GM23248 (cell line): ENCODE data around the gene GALNT5. TPM values are rescaled to one million over a fixed set of nuclear protein-coding genes. Genes with fewer than 3 reads are reported as not detected.
"Not testable (repeated sequence)": the region's sequence is repeated elsewhere in the genome, so short reads cannot be mapped to it uniquely, and the experiment has no call there.

Source experiments
- DNase-seq: peaks from one replicate; pipeline ENCODE4 v3.0.0-alpha.2; 2015
- H2AFZ ChIP-seq: fragments of 200-600 bp; sonication (generic); 2 replicates; pipeline ENCODE4 v1.6.1; 2016; ENCODE audit warnings: antibody characterized with exemption
- H3F3A ChIP-seq: fragments of 200-600 bp; sonication (generic); 2 replicates; pipeline ENCODE4 v1.6.1; 2016; ENCODE audit warnings: mild to moderate bottlenecking, antibody characterized with exemption, mixed run types; ENCODE audit not compliant: insufficient read depth
- H3K27ac ChIP-seq: fragments of 200-600 bp; sonication (generic); 2 replicates; pipeline ENCODE4 v1.5.1; 2016; ENCODE audit warnings: mild to moderate bottlenecking
- H3K27me3 ChIP-seq: fragments of 200-600 bp; sonication (generic); replicated peaks from 2 replicates; pipeline ENCODE4 v1.6.1; 2016; ENCODE audit warnings: mild to moderate bottlenecking; ENCODE audit not compliant: insufficient read depth
- H3K36me3 ChIP-seq: fragments of 200-600 bp; sonication (generic); 2 replicates; pipeline ENCODE4 v1.6.1; 2016; ENCODE audit warnings: low read depth, mild to moderate bottlenecking
- H3K4me1 ChIP-seq: fragments of 200-600 bp; sonication (generic); 2 replicates; pipeline ENCODE4 v1.6.1; 2016; ENCODE audit warnings: mild to moderate bottlenecking; ENCODE audit not compliant: insufficient read depth
- H3K4me2 ChIP-seq: fragments of 200-600 bp; sonication (generic); one replicate; pipeline ENCODE4 v1.6.1; 2016; ENCODE audit warnings: mild to moderate bottlenecking; ENCODE audit not compliant: unreplicated experiment
- H3K4me3 ChIP-seq: fragments of 200-600 bp; sonication (generic); 2 replicates; pipeline ENCODE4 v1.5.1; 2016; ENCODE audit warnings: mild to moderate bottlenecking
- H3K79me2 ChIP-seq: fragments of 200-600 bp; sonication (generic); 2 replicates; pipeline ENCODE4 v1.6.1; 2016; ENCODE audit warnings: mild to moderate bottlenecking; ENCODE audit not compliant: insufficient read depth
- H3K9ac ChIP-seq: fragments of 200-600 bp; sonication (generic); 2 replicates; pipeline ENCODE4 v1.6.1; 2016; ENCODE audit warnings: mild to moderate bottlenecking
- H3K9me2 ChIP-seq: fragments of 200-600 bp; sonication (generic); 2 replicates; pipeline ENCODE4 v1.6.1; 2016; ENCODE audit warnings: mixed run types, mild to moderate bottlenecking, moderate library complexity; ENCODE audit not compliant: insufficient read depth
- H3K9me3 ChIP-seq: fragments of 200-600 bp; sonication (generic); one replicate; pipeline ENCODE4 v1.6.1; 2017; ENCODE audit warnings: low read depth
- H4K20me1 ChIP-seq: fragments of 200-600 bp; sonication (generic); 2 replicates; pipeline ENCODE4 v1.6.0; 2016; ENCODE audit not compliant: insufficient read depth
- EZH2 ChIP-seq: fragments of 200-600 bp; sonication (generic); IDR thresholded peaks from 2 replicates; pipeline ENCODE4 v1.6.1; 2018; ENCODE audit warnings: antibody characterized with exemption, mild to moderate bottlenecking; ENCODE audit not compliant: insufficient read depth, poor library complexity, severe bottlenecking
- EZH2phosphoT487 ChIP-seq: fragments of 200-600 bp; sonication (generic); IDR thresholded peaks from 2 replicates; pipeline ENCODE4 v1.6.1; 2018; ENCODE audit warnings: antibody characterized with exemption, moderate library complexity, mild to moderate bottlenecking, low read depth; ENCODE audit not compliant: insufficient read depth
- WGBS, 2 experiments: methylation state at CpG; one replicate each; pipeline ENCODE4 v1.1.6; 2015 to 2017; ENCODE audit warnings: low lambda C conversion rate in 2 of 2, low coverage in 1 of 2; ENCODE audit errors: missing lambda C conversion rate in 2 of 2; 5-methylcytosine and 5-hydroxymethylcytosine counted together
- in situ Hi-C: fragments of 300-500 bp; cut with MboI; formaldehyde crosslinking; loops from 2 replicates; pipeline ENCODE4 v1.15.0; 2020
- polyA plus RNA-seq: library from polyadenylated mRNA; unstranded; fragments of >200 nt; fragmentation: Nextera tagmentation; extraction: Ambion mirVana; gene quantifications from 2 replicates; pipeline ENCODE4 v1.2.1, GENCODE V29; 2016
- total RNA-seq: library from RNA; depleted of rRNA; stranded (reverse); fragments of >200 nt; shearing (Covaris generic); gene quantifications from 2 replicates; pipeline ENCODE4 v1.2.3, GENCODE V29; 2014

GALNT5 gene
- total and polyA plus RNA-seq, 2 experiments from 2014 or later, result 83.5 to 114 TPM

DNA sequence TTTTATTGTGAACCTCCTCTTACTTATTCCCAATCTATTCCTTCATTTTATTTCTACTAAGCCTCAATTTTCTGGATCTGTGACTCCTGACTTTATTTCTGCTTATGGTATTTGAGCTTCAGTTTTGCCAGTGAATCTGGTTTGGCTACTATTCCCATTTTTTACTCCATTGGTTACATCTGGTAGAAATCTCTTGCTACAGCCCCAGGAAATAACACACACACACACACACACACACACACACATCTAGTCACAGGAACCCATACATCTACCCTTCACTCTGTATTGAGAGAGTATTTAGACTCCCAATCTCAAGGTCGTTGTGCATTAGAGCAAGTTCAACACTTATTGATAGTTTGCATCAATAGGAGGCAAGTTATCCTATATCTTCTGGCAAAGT, 37.0 kb upstream of the GALNT5 start:
- no peak for DNase-seq
- no peaks in the 10 kb centered on the region for H3K36me3 ChIP-seq
- H3K9me3 ChIP-seq, result no peaks in the 10 kb centered on the region
- no peaks in the 10 kb centered on the region for H3K9me2 ChIP-seq
- H3K4me3 ChIP-seq, result no peak overlapping the region
- H4K20me1 ChIP-seq, result no peaks in the 10 kb centered on the region
- in situ Hi-C loops, result no loop called here
- no peaks in the 10 kb centered on the region for H3F3A ChIP-seq
- H3K4me2 ChIP-seq, result no peak overlapping the region
- H3K79me2 ChIP-seq, result no peaks in the 10 kb centered on the region
- H2AFZ ChIP-seq, result no peak overlapping the region
- 48 to 49% methylated on average over 1 of the region's 1 CpG for WGBS, 2 experiments
- H3K27me3 ChIP-seq, result no peaks in the 10 kb centered on the region
- no peak overlapping the region for H3K9ac ChIP-seq
- no peak overlapping the region for H3K27ac ChIP-seq
- no peak for TF ChIP-seq EZH2
- no peak for TF ChIP-seq EZH2phosphoT487
- H3K4me1 ChIP-seq, result no peaks in the 10 kb centered on the region

DNA sequence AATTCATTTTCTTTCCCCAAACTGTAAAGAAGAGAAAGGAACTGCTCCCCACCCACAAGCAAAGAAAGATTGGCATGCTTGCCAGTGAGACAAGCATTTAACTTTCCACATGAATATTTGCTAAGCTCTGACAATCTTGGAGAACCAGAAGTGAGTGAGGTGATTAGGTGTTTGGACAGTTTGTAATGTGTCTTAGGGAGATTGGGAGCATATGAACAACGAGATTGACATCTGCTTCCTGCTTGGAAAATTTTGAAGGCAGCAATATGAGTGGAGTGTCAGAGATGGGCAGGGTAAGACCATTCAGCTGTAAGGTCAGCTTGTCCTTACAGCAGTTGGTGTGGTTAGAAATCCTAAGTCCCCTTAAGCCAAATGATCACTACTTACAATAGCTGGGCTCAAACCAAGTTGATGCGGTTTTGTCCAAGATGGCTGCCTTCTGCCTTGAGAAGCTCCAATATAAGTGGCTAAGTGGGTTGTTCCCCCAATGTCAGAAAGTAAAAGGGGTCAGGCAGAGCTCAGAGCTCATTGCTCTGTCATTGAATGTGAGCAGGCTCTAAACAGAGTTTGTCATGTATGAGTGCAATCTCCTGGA, 36.0 kb upstream of the GALNT5 start:
- H3K27me3 ChIP-seq, result no peaks in the 10 kb centered on the region
- no peak for TF ChIP-seq EZH2phosphoT487
- no peak for TF ChIP-seq EZH2
- no peak overlapping the region for H3K4me2 ChIP-seq
- peak overlapping the region; percentile 69; the same call in 1 of the 2 replicates for H2AFZ ChIP-seq
- H3K9me2 ChIP-seq, result no peaks in the 10 kb centered on the region
- no peaks in the 10 kb centered on the region for H4K20me1 ChIP-seq
- H3K27ac ChIP-seq, result no peak overlapping the region
- no peak for DNase-seq
- H3K9ac ChIP-seq, result no peak overlapping the region
- in situ Hi-C loops, result no loop called here
- WGBS, 2 experiments, result 21 to 28% methylated on average over 2 of the region's 2 CpGs
- no peaks in the 10 kb centered on the region for H3K79me2 ChIP-seq
- H3K4me1 ChIP-seq, result no peaks in the 10 kb centered on the region
- no peaks in the 10 kb centered on the region for H3K9me3 ChIP-seq
- H3F3A ChIP-seq, result no peaks in the 10 kb centered on the region
- H3K36me3 ChIP-seq, result no peaks in the 10 kb centered on the region
- no peak overlapping the region for H3K4me3 ChIP-seq

- Histone ChIP-seq H3K36me3 (no peaks in the 10 kb centered on the region), H4K20me1 (no peaks in the 10 kb centered on the region), H3K27ac (no peak overlapping the region), H3K27me3 (no peaks in the 10 kb centered on the region), H3K4me3 (no peak overlapping the region), H3K4me1 (peaks cover 2% of the 10 kb centered on the region), H3K9me3 (no peaks in the 10 kb centered on the region), H3K9me2 (no peaks in the 10 kb centered on the region), H3K9ac (no peak overlapping the region), H2AFZ (no peak overlapping the region), H3K4me2 (no peak overlapping the region), H3F3A (peaks cover 8% of the 10 kb centered on the region), H3K79me2 (no peaks in the 10 kb centered on the region)
- TF ChIP-seq EZH2 (no peak), EZH2phosphoT487 (no peak)
- no peak for DNase-seq
- in situ Hi-C loops, result no loop called here
- 64 to 70% methylated on average over 5 of the region's 5 CpGs for WGBS, 2 experiments
Observed at GRCh38 chr2:157223624-157224205, 33.8 kb upstream of the GALNT5 start.

DNA sequence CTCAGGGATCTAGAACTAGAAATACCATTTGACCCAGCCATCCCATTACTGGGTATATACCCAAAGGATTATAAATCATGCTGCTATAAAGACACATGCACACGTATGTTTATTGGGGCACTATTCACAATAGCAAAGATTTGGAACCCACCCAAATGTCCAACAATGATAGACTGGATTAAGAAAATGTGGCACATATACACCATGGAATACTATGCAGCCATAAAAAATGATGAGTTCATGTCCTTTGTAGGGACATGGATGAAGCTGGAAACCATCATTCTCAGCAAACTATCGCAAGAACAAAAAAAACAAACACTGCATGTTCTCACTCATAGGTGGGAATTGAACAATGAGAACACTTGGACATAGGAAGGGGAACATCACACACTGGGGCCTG, 33.1 kb upstream of the GALNT5 start:
- H3F3A ChIP-seq, result peaks cover 15% of the 10 kb centered on the region
- H3K9me3 ChIP-seq, H4K20me1 ChIP-seq, H3K36me3 ChIP-seq, in situ Hi-C loops, H3K27me3 ChIP-seq, H3K9me2 ChIP-seq, H3K27ac ChIP-seq, H3K4me1 ChIP-seq, DNase-seq, H2AFZ ChIP-seq, H3K79me2 ChIP-seq, H3K4me3 ChIP-seq, H3K4me2 ChIP-seq, H3K9ac ChIP-seq: not testable (repeated sequence)
- 79 to 86% methylated on average over 2 of the region's 2 CpGs for WGBS, 2 experiments
